GM12878 (cell line): Measurements from ENCODE around the gene MATN1. TPM values are rescaled to one million over a fixed set of nuclear protein-coding genes. Genes with fewer than 3 reads are reported as not detected.

Experiments used
- BMI1 ChIP-seq: fragments of 450-650 bp; IDR thresholded peaks from 2 replicates; pipeline ENCODE4 v1.6.1; 2016; ENCODE audit warnings: mild to moderate bottlenecking, moderate library complexity, borderline replicate concordance
- BRCA1 ChIP-seq: IDR thresholded peaks from 2 replicates; pipeline ENCODE4 v1.6.1; 2011; ENCODE audit warnings: low read depth, low read length, improper control_type of control experiment
- CBFB ChIP-seq: IDR thresholded peaks from 2 replicates; pipeline ENCODE4 v1.6.1; 2016; ENCODE audit warnings: antibody characterized with exemption, low read depth
- CBX5 ChIP-seq: sonication (generic); IDR thresholded peaks from 2 replicates; pipeline ENCODE4 v1.6.1; 2016; ENCODE audit warnings: low read depth, moderate library complexity, mild to moderate bottlenecking, inconsistent platforms
- CHD2 ChIP-seq: IDR thresholded peaks from 2 replicates; pipeline ENCODE4 v1.6.1; 2011; ENCODE audit warnings: low read depth, low read length, improper control_type of control experiment, borderline replicate concordance
- CHD4 ChIP-seq: fragments of 200-600 bp; sonication (generic); IDR thresholded peaks from 2 replicates; pipeline ENCODE4 v1.6.1; 2016; ENCODE audit warnings: mild to moderate bottlenecking
- CTCF ChIP-seq, 3 experiments: IDR thresholded peaks in 2 of 3; conservative IDR thresholded peaks in 1 of 3; 2 replicates each; pipeline ENCODE4 v1.5.1; 2011; ENCODE audit warnings: low read depth in 3 of 3, low read length in 3 of 3, mild to moderate bottlenecking in 3 of 3, control low read depth in 2 of 3, moderate library complexity in 2 of 3, inconsistent platforms in 1 of 3, mixed read lengths in 1 of 3; ENCODE audit not compliant: control insufficient read depth in 2 of 3, insufficient read depth in 1 of 3; ENCODE audit errors: extremely low read depth in 1 of 3
- EP300 ChIP-seq, 2 experiments: fragments of 150-350 bp in 1 of 2; IDR thresholded peaks; 2 replicates each; pipeline ENCODE4 v1.6.1; 2011 to 2012; ENCODE audit warnings: low read depth in 2 of 2, low read length in 2 of 2, borderline replicate concordance in 1 of 2, improper control_type of control experiment in 1 of 2, inconsistent platforms in 1 of 2; ENCODE audit not compliant: control insufficient read depth in 1 of 2
- FOS ChIP-seq: IDR thresholded peaks from 3 replicates; pipeline ENCODE4 v1.6.1; 2011; ENCODE audit warnings: borderline replicate concordance; ENCODE audit not compliant: insufficient read length; ENCODE audit errors: extremely low read depth
- FOXM1 ChIP-seq: IDR thresholded peaks from 2 replicates; pipeline ENCODE4 v1.6.1; 2012; ENCODE audit warnings: low read depth, mild to moderate bottlenecking, inconsistent platforms, low read length, moderate library complexity
- GATAD2B ChIP-seq: fragments of 450-650 bp; conservative IDR thresholded peaks from 2 replicates; pipeline ENCODE4 v1.6.1; 2017; ENCODE audit warnings: low read depth, mild to moderate bottlenecking, moderate library complexity
- HDAC6 ChIP-seq: fragments of 200-600 bp; sonication (generic); IDR thresholded peaks from one replicate; pipeline ENCODE4 v1.8.0; 2017; ENCODE audit warnings: antibody characterized with exemption; ENCODE audit not compliant: unreplicated experiment
- JUNB ChIP-seq: IDR thresholded peaks from 2 replicates; pipeline ENCODE4 v1.6.1; 2016; ENCODE audit warnings: antibody characterized with exemption, mild to moderate bottlenecking
- JUND ChIP-seq: IDR thresholded peaks from 2 replicates; pipeline ENCODE4 v1.6.1; 2012; ENCODE audit warnings: low read depth, mild to moderate bottlenecking, low read length, improper control_type of control experiment, moderate library complexity
- LARP7 ChIP-seq: fragments of 450-650 bp; IDR thresholded peaks from 2 replicates; pipeline ENCODE4 v1.6.1; 2017; ENCODE audit warnings: mild to moderate bottlenecking
- MTA2 ChIP-seq: fragments of 450-650 bp; IDR thresholded peaks from 2 replicates; pipeline ENCODE4 v1.6.1; 2016; ENCODE audit warnings: low read depth, mild to moderate bottlenecking, moderate library complexity
- NFYB ChIP-seq: IDR thresholded peaks from 2 replicates; pipeline ENCODE4 v1.6.1; 2011; ENCODE audit warnings: low read depth, mild to moderate bottlenecking, low read length, improper control_type of control experiment, moderate library complexity; ENCODE audit not compliant: insufficient read depth
- NR2C2 ChIP-seq: IDR thresholded peaks from 2 replicates; pipeline ENCODE4 v1.6.1; 2011; ENCODE audit warnings: borderline replicate concordance, low read depth; ENCODE audit not compliant: control insufficient read depth, insufficient read length
- NR2F1 ChIP-seq: fragments of 450-650 bp; conservative IDR thresholded peaks from 2 replicates; pipeline ENCODE4 v1.6.1; 2017; ENCODE audit warnings: mild to moderate bottlenecking
- PAX5 ChIP-seq: IDR thresholded peaks from 2 replicates; pipeline ENCODE4 v1.6.1; 2011; ENCODE audit warnings: low read depth, low read length, borderline replicate concordance
- POLR2A ChIP-seq: IDR thresholded peaks from 2 replicates; pipeline ENCODE4 v1.6.1; 2011; ENCODE audit warnings: low read depth, mild to moderate bottlenecking, low read length
- RUNX3 ChIP-seq: IDR thresholded peaks from 2 replicates; pipeline ENCODE4 v1.6.1; 2012; ENCODE audit warnings: low read length, inconsistent platforms
- SIX5 ChIP-seq: IDR thresholded peaks from 2 replicates; pipeline ENCODE4 v1.6.1; 2011; ENCODE audit warnings: mild to moderate bottlenecking, low read depth, low read length, moderate library complexity; ENCODE audit not compliant: severe bottlenecking
- SMARCA5 ChIP-seq: fragments of 450-650 bp; IDR thresholded peaks from 2 replicates; pipeline ENCODE4 v1.6.1; 2017; ENCODE audit warnings: mild to moderate bottlenecking
- SMC3 ChIP-seq: IDR thresholded peaks from 2 replicates; pipeline ENCODE4 v1.6.1; 2011; ENCODE audit warnings: low read length, improper control_type of control experiment, borderline replicate concordance
- SUPT20H ChIP-seq: IDR thresholded peaks from 2 replicates; pipeline ENCODE4 v1.6.1; 2011; ENCODE audit warnings: low read depth, mild to moderate bottlenecking, low read length, moderate library complexity, borderline replicate concordance; ENCODE audit not compliant: control insufficient read depth
- TARDBP ChIP-seq: IDR thresholded peaks from 2 replicates; pipeline ENCODE4 v1.6.1; 2016; ENCODE audit warnings: borderline replicate concordance
- TCF3 ChIP-seq: IDR thresholded peaks from 2 replicates; pipeline ENCODE4 v1.6.1; 2012; ENCODE audit warnings: low read depth, mild to moderate bottlenecking, low read length, borderline replicate concordance; ENCODE audit not compliant: insufficient read depth
- YBX1 ChIP-seq: fragments of 450-650 bp; IDR thresholded peaks from 2 replicates; pipeline ENCODE4 v1.6.1; 2016; ENCODE audit warnings: antibody characterized with exemption
- ZBED1 ChIP-seq: IDR thresholded peaks from 2 replicates; pipeline ENCODE4 v1.6.1; 2016; ENCODE audit warnings: borderline replicate concordance
- ZSCAN29 ChIP-seq: fragments of 450-650 bp; IDR thresholded peaks from 2 replicates; pipeline ENCODE4 v1.6.1; 2017; ENCODE audit warnings: mild to moderate bottlenecking, moderate library complexity
- polyA plus RNA-seq, 11 experiments: library from polyadenylated mRNA; depleted of rRNA in 4 of 11; unstranded in 6 of 11; stranded (reverse) in 5 of 11; fragments of >200 nt; fragmentation: Nextera tagmentation in 4 of 11; fragmentation: Illumina TruSeq in 1 of 11; extraction: Ambion mirVana in 4 of 11; extraction: Trizol in 1 of 11; gene quantifications; 1 replicate in 1 of 11; 2 replicates in 10 of 11; pipeline versions ENCODE4 v1.2.1 to v1.2.3, GENCODE V29; 2011 to 2016; ENCODE audit warnings: inconsistent platforms in 2 of 11, missing spikeins in 2 of 11, low read depth in 1 of 11
- total RNA-seq, 4 experiments: library from RNA; depleted of rRNA in 3 of 4; stranded (reverse); fragments of >200 nt in 3 of 4; fragmentation: Illumina TruSeq in 1 of 4; extraction: Trizol in 1 of 4; gene quantifications; 2 replicates each; pipeline versions ENCODE4 v1.2.1 to v1.2.3, GENCODE V29; 2013 to 2021
- TF ChIP-seq, protein P1 (sequence below): IDR thresholded peaks from 2 replicates; pipeline ENCODE4 v1.6.1; 2012; ENCODE audit warnings: low read depth, low read length, improper control_type of control experiment

The MATN1 gene
- total and polyA plus RNA-seq, 10 of the 15 experiments (the other 5 are each of a cell fraction or from before 2014, with no cell fraction given) = 0.04 to 0.50 (median 0.10) TPM; not detected in 1

GRCh38 chr1:30749691-30750583, 26.6 kb upstream of the MATN1 start (continued):
- TF ChIP-seq NR2F1 = 0 out of 2 replicates have a peak, but pooled peaks have one; percentile 14
- no peak for TF ChIP-seq ZSCAN29
- no peak for TF ChIP-seq RUNX3
- TF ChIP-seq LARP7 = 0 out of 2 replicates have a peak, but pooled peaks have one; percentile 70
- no peak for TF ChIP-seq SIX5
- TF ChIP-seq FOS = no peak
- no peak for TF ChIP-seq FOXM1
- no peak for TF ChIP-seq SMARCA5
- no peak for TF ChIP-seq HDAC6
- peak; percentile 33; the same call in 1 of the 2 replicates for TF ChIP-seq TCF3
- no peak for TF ChIP-seq CTCF (IDR thresholded peaks at IDR 0.05 in 2 of 3, conservative IDR thresholded peaks at IDR 0.05 in 1 of 3; ENCODE audit: control insufficient read depth in 2 of 3, extremely low read depth in 1 of 3, insufficient read depth in 1 of 3, low read depth in 3 of 3, low read length in 3 of 3)
- TF ChIP-seq, protein P1, sequence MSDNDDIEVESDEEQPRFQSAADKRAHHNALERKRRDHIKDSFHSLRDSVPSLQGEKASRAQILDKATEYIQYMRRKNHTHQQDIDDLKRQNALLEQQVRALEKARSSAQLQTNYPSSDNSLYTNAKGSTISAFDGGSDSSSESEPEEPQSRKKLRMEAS = peak; percentile 58
- TF ChIP-seq JUNB = no peak
- TF ChIP-seq JUND = no peak
- TF ChIP-seq ZBED1 = no peak
- TF ChIP-seq SMC3 = no peak
- TF ChIP-seq NR2C2 = no peak
- no peak for TF ChIP-seq BRCA1
- TF ChIP-seq TARDBP = no peak
- TF ChIP-seq SUPT20H = no peak
- TF ChIP-seq PAX5 = no peak
- no peak for TF ChIP-seq MTA2
- TF ChIP-seq CBX5 = no peak
- TF ChIP-seq POLR2A = peak; percentile 83
- TF ChIP-seq CBFB = peak; percentile 52; the same call in 1 of the 2 replicates
- no peak for TF ChIP-seq YBX1
- no peak for TF ChIP-seq EP300 (IDR thresholded peaks at IDR 0.05; ENCODE audit: borderline replicate concordance in 1 of 2, control insufficient read depth in 1 of 2, low read depth in 2 of 2, low read length in 2 of 2)
- no peak for TF ChIP-seq CHD2
- TF ChIP-seq CHD4 = no peak
- TF ChIP-seq NFYB = no peak
- no peak for TF ChIP-seq GATAD2B
- TF ChIP-seq BMI1 = no peak
